ENCODE results near the gene MTHFSD.

Gene MTHFSD

GRCh38 chr16:86514481-86515376 is 40.3 kb downstream of the MTHFSD start:
- DNase-seq: no peak

GRCh38 chr16:86513471-86514277 is 41.4 kb downstream of the MTHFSD start:
- no peak for DNase-seq

- no peak for DNase-seq
These were observed 42.1 kb downstream of the MTHFSD start for GRCh38 chr16:86512860-86513470.

- no peak for DNase-seq
These were observed 42.7 kb downstream of the MTHFSD start for GRCh38 chr16:86512301-86512859.

- no peak for DNase-seq
These were observed 43.5 kb downstream of the MTHFSD start for GRCh38 chr16:86511317-86512161.

- no peak for DNase-seq
These were observed 44.4 kb downstream of the MTHFSD start, which contains the start of gene FOXF1 for GRCh38 chr16:86510465-86511261. FOXF1 (plus strand) TSS chr16:86510527; CDS start chr16:86510570, 43 bp downstream.

GRCh38 chr16:86509759-86510464 is 45.1 kb downstream of the MTHFSD start:
- DNase-seq: no peak

- no peak for DNase-seq
These were observed 45.9 kb downstream of the MTHFSD start for GRCh38 chr16:86508947-86509758.

- no peak for DNase-seq
These were observed 46.7 kb downstream of the MTHFSD start for GRCh38 chr16:86508028-86508946.

- no peak for DNase-seq
These were observed 47.6 kb downstream of the MTHFSD start for GRCh38 chr16:86507173-86508027.

GRCh38 chr16:86505899-86506864 is 48.9 kb downstream of the MTHFSD start:
- DNase-seq: no peak

- DNase-seq: no peak
These were observed 49.7 kb downstream of the MTHFSD start for GRCh38 chr16:86505185-86505898.

- no peak for DNase-seq
These were observed 50.5 kb downstream of the MTHFSD start for GRCh38 chr16:86504315-86505184.
